OCI-LY7 (cell line): ENCODE measurements around the gene SLC12A3. TPM values are rescaled to one million over a fixed set of nuclear protein-coding genes. Genes with fewer than 3 reads are reported as not detected.

Experiments
- BruUV-seq: library from RNA; stranded (reverse); fragments of 400-500 nt; replicated peaks from 2 replicates; lab custom pipeline; 2021; lab: Mats Ljungman, UMichigan
- CTCF ChIA-PET: fragments of 300-600 bp; sonication (Branson Sonifier 250); formaldehyde crosslinking; loops from one replicate; lab custom pipeline; 2022; ENCODE audit warnings: antibody characterized with exemption; ENCODE audit not compliant: unreplicated experiment; lab: Charles Lee
- POLR2A ChIA-PET: fragments of 300-600 bp; sonication (Branson Sonifier 250); formaldehyde crosslinking; loops from one replicate; lab custom pipeline; 2022; ENCODE audit warnings: antibody characterized with exemption; lab: Charles Lee
- DNase-seq: peaks from one replicate; pipeline ENCODE4 v3.0.0-alpha.2; 2015; ENCODE audit warnings: low spot score
- H2AFZ ChIP-seq: fragments of 200-600 bp; sonication (generic), shearing (Covaris generic); 2 replicates; pipeline ENCODE4 v1.6.1; 2014; ENCODE audit warnings: mild to moderate bottlenecking, antibody characterized with exemption, low read length, moderate library complexity
- H3K27ac ChIP-seq: fragments of 200-600 bp; sonication (generic); 2 replicates; pipeline ENCODE4 v1.5.1; 2014; ENCODE audit warnings: mixed run types, low read depth, mild to moderate bottlenecking, moderate library complexity, low read length, inconsistent platforms; ENCODE audit not compliant: poor library complexity, severe bottlenecking
- H3K36me3 ChIP-seq: fragments of 200-600 bp; sonication (generic); 2 replicates; pipeline ENCODE4 v1.6.1; 2014; ENCODE audit warnings: mild to moderate bottlenecking, antibody characterized with exemption, low read length, moderate library complexity, mixed read lengths; ENCODE audit not compliant: insufficient read depth
- H3K4me1 ChIP-seq: fragments of 200-600 bp; sonication (generic); 2 replicates; pipeline ENCODE4 v1.5.1; 2014; ENCODE audit warnings: mild to moderate bottlenecking, low read length; ENCODE audit not compliant: insufficient read depth, poor library complexity, severe bottlenecking
- H3K4me2 ChIP-seq: fragments of 200-600 bp; sonication (generic); 2 replicates; pipeline ENCODE4 v1.6.1; 2014; ENCODE audit warnings: mild to moderate bottlenecking, low read length
- H3K4me3 ChIP-seq: fragments of 200-600 bp; sonication (generic); 2 replicates; pipeline ENCODE4 v1.5.1; 2014; ENCODE audit warnings: mild to moderate bottlenecking, low read depth, low read length; ENCODE audit not compliant: poor library complexity, severe bottlenecking
- H3K79me2 ChIP-seq: fragments of 200-600 bp; sonication (generic); 2 replicates; pipeline ENCODE4 v1.6.1; 2016; ENCODE audit warnings: low read depth, mild to moderate bottlenecking, low read length, moderate library complexity, mixed read lengths; ENCODE audit not compliant: insufficient read depth
- H3K9me2 ChIP-seq: fragments of 200-600 bp; sonication (generic); 2 replicates; pipeline ENCODE4 v1.6.1; 2016; ENCODE audit warnings: mild to moderate bottlenecking, low read length, mixed read lengths; ENCODE audit not compliant: insufficient read depth
- H3K9me3 ChIP-seq: fragments of 200-600 bp; sonication (generic); 2 replicates; pipeline ENCODE4 v1.6.1; 2014; ENCODE audit warnings: mild to moderate bottlenecking, mixed run types, low read length, mixed read lengths
- H4K20me1 ChIP-seq: fragments of 200-600 bp; sonication (generic); 2 replicates; pipeline ENCODE4 v1.6.1; 2014; ENCODE audit warnings: mild to moderate bottlenecking, antibody characterized with exemption, low read length, moderate library complexity, mixed read lengths; ENCODE audit not compliant: insufficient read depth
- CTCF ChIP-seq: fragments of 200-600 bp; sonication (generic); conservative IDR thresholded peaks from 2 replicates; pipeline ENCODE4 v1.5.1; 2014; ENCODE audit warnings: mild to moderate bottlenecking, antibody characterized with exemption, low read length, moderate library complexity, mixed read lengths
- EZH2phosphoT487 ChIP-seq: fragments of 200-600 bp; sonication (generic); IDR thresholded peaks from 2 replicates; pipeline ENCODE4 v1.6.1; 2018; ENCODE audit warnings: low read depth, borderline replicate concordance, mild to moderate bottlenecking, mixed run types, antibody characterized with exemption, low read length, moderate library complexity, mixed read lengths
- intact Hi-C: fragments of 100-400 bp; cut with micrococcal nuclease; formaldehyde crosslinking; loops from one replicate; pipeline ENCODE4 v1.10.0; 2022; ENCODE audit not compliant: unreplicated experiment
- total RNA-seq, 2 experiments: library from RNA; depleted of rRNA in 1 of 2; stranded (reverse); fragments of >200 nt in 1 of 2; shearing (Covaris generic) in 1 of 2; gene quantifications; 2 replicates each; pipeline ENCODE4 v1.2.3, GENCODE V29; 2014 to 2022

Gene SLC12A3
- total RNA-seq, 2 experiments from 2014 or later: 0.25 to 0.88 TPM

- Histone ChIP-seq H3K36me3 (peaks cover 12% of the 10 kb centered on the region), H3K4me1 (peaks cover 41% of the 10 kb centered on the region), H4K20me1 (no peaks in the 10 kb centered on the region), H3K4me3 (no peak overlapping the region), H3K9me2 (no peaks in the 10 kb centered on the region), H2AFZ (no peak overlapping the region; the same call in 1 of the 2 replicates), H3K27ac (no peak overlapping the region), H3K79me2 (no peaks in the 10 kb centered on the region), H3K9me3 (peaks cover 5% of the 10 kb centered on the region; the same call in 1 of the 2 replicates), H3K4me2 (peak overlapping the region; percentile 17; the same call in 1 of the 2 replicates)
- BruUV-seq: no TSS peak
- intact Hi-C loops: loop anchor here (1.0 to 5.0 kb wide), 2 partner anchors 59 to 275 kb away; no protein-coding TSS in a partner anchor
- POLR2A ChIA-PET: interaction anchor here (0.7 to 1.0 kb wide), 3 partner anchors 8 to 20 kb away, joined by 3 to 6 read pairs (median 3); no protein-coding TSS in a partner anchor
- TF ChIP-seq EZH2phosphoT487 (no peak), CTCF (no peak)
- CTCF ChIA-PET: no interaction called here
- DNase-seq: peak; percentile 12
These were observed 12.6 kb upstream of the SLC12A3 start for GRCh38 chr16:56852401-56852730.

GRCh38 chr16:56852968-56853367 is 12.0 kb upstream of the SLC12A3 start:
- Histone ChIP-seq H3K79me2 (no peaks in the 10 kb centered on the region), H3K36me3 (peaks cover 7% of the 10 kb centered on the region), H3K9me2 (no peaks in the 10 kb centered on the region), H4K20me1 (no peaks in the 10 kb centered on the region), H3K9me3 (peaks cover under 1% of the 10 kb centered on the region; the same call in 1 of the 2 replicates), H3K4me3 (no peak overlapping the region), H3K4me1 (peaks cover 35% of the 10 kb centered on the region), H3K4me2 (no peak overlapping the region), H3K27ac (no peak overlapping the region), H2AFZ (no peak overlapping the region)
- ChIA-PET POLR2A (interaction anchor here (0.7 kb wide), 1 partner anchor 21 kb away, joined by 6 read pairs; no protein-coding TSS in a partner anchor), CTCF (interaction anchor here (1.1 kb wide), 1 partner anchor 10 kb away, joined by 3 read pairs; no protein-coding TSS in a partner anchor)
- TF ChIP-seq EZH2phosphoT487 (no peak), CTCF (no peak)
- no TSS peak for BruUV-seq
- DNase-seq: no peak
- intact Hi-C loops: loop anchor here (1.0 to 5.0 kb wide), 2 partner anchors 60 to 276 kb away; no protein-coding TSS in a partner anchor

GRCh38 chr16:56855201-56855600 is 9.8 kb upstream of the SLC12A3 start:
- no peak for DNase-seq
- H3K4me3 ChIP-seq: no peak overlapping the region
- H3K9me3 ChIP-seq: no peaks in the 10 kb centered on the region
- CTCF ChIA-PET: interaction anchor here (0.8 kb wide), 1 partner anchor 12 kb away, joined by 3 read pairs; no protein-coding TSS in a partner anchor
- no peak overlapping the region for H3K27ac ChIP-seq
- POLR2A ChIA-PET: interaction anchor here (0.6 to 1.2 kb wide), 3 partner anchors 16 to 82 kb away, joined by 3 to 7 read pairs (median 4); no protein-coding TSS in a partner anchor
- H3K36me3 ChIP-seq: no peaks in the 10 kb centered on the region
- BruUV-seq: no TSS peak
- H3K4me2 ChIP-seq: no peak overlapping the region
- H3K4me1 ChIP-seq: peaks cover 29% of the 10 kb centered on the region
- no peaks in the 10 kb centered on the region for H4K20me1 ChIP-seq
- H3K9me2 ChIP-seq: no peaks in the 10 kb centered on the region
- TF ChIP-seq EZH2phosphoT487: no peak
- no peak for TF ChIP-seq CTCF
- H3K79me2 ChIP-seq: no peaks in the 10 kb centered on the region
- intact Hi-C loops: no loop called here
- H2AFZ ChIP-seq: no peak overlapping the region
